Heart right ventricle (tissue), 16 donors: ENCODE results near the gene NAALADL2. TPM values are rescaled to one million over a fixed set of nuclear protein-coding genes. Genes with fewer than 3 reads are reported as not detected.

Experiments
- ATAC-seq, 8 donors: fragments of 200-7000 bp; cut with Tn5 transposase; one replicate each; pipeline ENCODE4 v1.9.1; 2020; ENCODE audit warnings: mild to moderate bottlenecking in 8 of 8, moderate library complexity in 8 of 8, moderate number of reproducible peaks in 1 of 8
- DNase-seq, 2 donors: peaks; one replicate each; pipeline ENCODE4 v3.0.0-alpha.2; 2020
- H3K27ac ChIP-seq, 10 donors: fragments of 200-600 bp; sonication (generic) in 2 of 10; one replicate each; pipeline versions ENCODE4 v1.5.0 to v1.8.0; 2020 to 2022; ENCODE audit warnings: mild to moderate bottlenecking in 3 of 10
- H3K27me3 ChIP-seq, 7 donors: fragments of 200-600 bp; one replicate each; pipeline ENCODE4 v1.8.0; 2021 to 2022; ENCODE audit warnings: mild to moderate bottlenecking in 2 of 7
- H3K36me3 ChIP-seq, 9 donors: fragments of 200-600 bp; sonication (generic) in 1 of 9; one replicate each; pipeline versions ENCODE4 v1.5.0 to v1.8.0; 2020 to 2022; ENCODE audit warnings: mild to moderate bottlenecking in 2 of 9
- H3K4me1 ChIP-seq, 9 donors: fragments of 200-600 bp; sonication (generic) in 1 of 9; one replicate each; pipeline versions ENCODE4 v1.5.0 to v1.8.0; 2020 to 2022; ENCODE audit warnings: mild to moderate bottlenecking in 4 of 9
- H3K4me3 ChIP-seq, 10 donors: fragments of 200-600 bp; sonication (generic) in 2 of 10; one replicate each; pipeline versions ENCODE4 v1.5.0 to v1.8.0; 2020 to 2022; ENCODE audit warnings: mild to moderate bottlenecking in 7 of 10, moderate library complexity in 2 of 10
- H3K9me3 ChIP-seq, 11 donors: fragments of 200-600 bp in 10 of 11; sonication (generic) in 2 of 11; one replicate each; pipeline versions ENCODE4 v1.5.0 to v1.8.0; 2013 to 2022; ENCODE audit warnings: mild to moderate bottlenecking in 2 of 11, control low read depth in 1 of 11, moderate library complexity in 1 of 11
- WGBS, 2 donors: extraction: QIAGEN DNeasy Blood & Tissue Kit; methylation state at CpG; one replicate each; pipeline ENCODE4 v1.1.7; 2013; ENCODE audit warnings: inconsistent platforms in 1 of 2; 5-methylcytosine and 5-hydroxymethylcytosine counted together
- intact Hi-C, 10 donors: fragments of 100-400 bp; cut with DNase I; formaldehyde crosslinking; loops; one replicate each; pipeline versions ENCODE4 v1.11.1 to v1.14.2; 2022
- polyA plus RNA-seq, 2 donors: library from polyadenylated mRNA; stranded (reverse); fragments of 200-250 nt; gene quantifications; one replicate each; pipeline ENCODE4 v1.2.3, GENCODE V29; 2013
- total RNA-seq, 10 donors: library from RNA; stranded (reverse); fragmentation: NEBNext Ultra II Directional in 3 of 10; extraction: Animal tissue kit (Norgen Biotek cat#: 25700) in 3 of 10; gene quantifications; one replicate each; pipeline versions ENCODE4 v1.2.1 to v1.2.4, GENCODE V29; 2021 to 2023
- TF ChIP-seq, protein P1 (sequence below), 9 donors: fragments of 200-600 bp; sonication (generic) in 2 of 9; IDR thresholded peaks; one replicate each; pipeline versions ENCODE4 v1.5.0 to v1.8.0; 2021 to 2022; ENCODE audit warnings: antibody characterized with exemption in 9 of 9, mild to moderate bottlenecking in 5 of 9, moderate library complexity in 1 of 9
- donor health status: Arrhythmogenic right ventricular cardiomyopathy.
- donor health status: ischemic (EF 13 %, LVEDD 7.1; RV severe dilation, severe dysfunction).
- donor health status: healthy with polysubstance abuse.
- donor health status: DM: no; HTN: yes; CAD: no.
- donor health status: DM: no; HTN: no; CAD: no.
- donor health status: ischemic (EF 25% LVEDD 6.9; RV normal size, moderate dysfunction).
- donor health status: ischemic (EF 25% LVEDD 5.7; RV mildly dilated, moderate dysfunction).
- donor health status: healthy.
- donor health status: DM: yes; HTN: yes; CAD: no.
- donor health status: Ischemic cardiomyopathy.
- donor health status: ischemic (EF 35%, LVEDD 5.7; RV mildly dilated, moderate dysfunction).
- donor health status: nonischemic (EF 11% LVEDD 7.7; RV severe dilation, severe dysfunction).
- donor health status: DM: yes; HTN: yes; CAD: no.
- donor health status: PGD.
- donor health status: ischemic (EF 29% LVEDD 5.4; RV normal size, mild dysfunction).
- donor health status: nonischemic (EF 23%, LVEDD 6.1; RV moderate dilation, normal function).

The NAALADL2 gene
- total and polyA plus RNA-seq, 12 donors, result 0.36 to 11.9 (median 5.2) TPM

GRCh38 chr3:175041369-175041768 lies 182.2 kb downstream of the NAALADL2 start:
- no peak overlapping the region for H3K4me3 ChIP-seq
- WGBS, 2 donors, result 71 to 79% methylated on average over 2 of the region's 2 CpGs
- DNase-seq, result no peak
- TF ChIP-seq, protein P1, sequence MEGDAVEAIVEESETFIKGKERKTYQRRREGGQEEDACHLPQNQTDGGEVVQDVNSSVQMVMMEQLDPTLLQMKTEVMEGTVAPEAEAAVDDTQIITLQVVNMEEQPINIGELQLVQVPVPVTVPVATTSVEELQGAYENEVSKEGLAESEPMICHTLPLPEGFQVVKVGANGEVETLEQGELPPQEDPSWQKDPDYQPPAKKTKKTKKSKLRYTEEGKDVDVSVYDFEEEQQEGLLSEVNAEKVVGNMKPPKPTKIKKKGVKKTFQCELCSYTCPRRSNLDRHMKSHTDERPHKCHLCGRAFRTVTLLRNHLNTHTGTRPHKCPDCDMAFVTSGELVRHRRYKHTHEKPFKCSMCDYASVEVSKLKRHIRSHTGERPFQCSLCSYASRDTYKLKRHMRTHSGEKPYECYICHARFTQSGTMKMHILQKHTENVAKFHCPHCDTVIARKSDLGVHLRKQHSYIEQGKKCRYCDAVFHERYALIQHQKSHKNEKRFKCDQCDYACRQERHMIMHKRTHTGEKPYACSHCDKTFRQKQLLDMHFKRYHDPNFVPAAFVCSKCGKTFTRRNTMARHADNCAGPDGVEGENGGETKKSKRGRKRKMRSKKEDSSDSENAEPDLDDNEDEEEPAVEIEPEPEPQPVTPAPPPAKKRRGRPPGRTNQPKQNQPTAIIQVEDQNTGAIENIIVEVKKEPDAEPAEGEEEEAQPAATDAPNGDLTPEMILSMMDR (IDR thresholded peaks at IDR 0.05), result no peak
- H3K27me3 ChIP-seq, result no peaks in the 10 kb centered on the region
- intact Hi-C loops, result no loop called here
- peaks cover 0 to 8% (median 0%) of the 10 kb centered on the region in 11 donors for H3K9me3 ChIP-seq
- H3K36me3 ChIP-seq, result no peaks in the 10 kb centered on the region
- ATAC-seq, result no peak
- H3K4me1 ChIP-seq, result no peaks in the 10 kb centered on the region
- no peak overlapping the region for H3K27ac ChIP-seq

- no peaks in the 10 kb centered on the region for H3K36me3 ChIP-seq
- H3K27me3 ChIP-seq, result no peaks in the 10 kb centered on the region
- H3K9me3 ChIP-seq, result peaks cover 0 to 27% (median 4%) of the 10 kb centered on the region in 11 donors
- intact Hi-C loops, result no loop called here
- WGBS, 2 donors, result 83 to 88% methylated on average over 4 of the region's 4 CpGs
- DNase-seq (no peak), ATAC-seq (no peak)
- H3K4me1 ChIP-seq, result no peaks in the 10 kb centered on the region
- TF ChIP-seq, protein P1 (IDR thresholded peaks at IDR 0.05), result no peak
- H3K4me3 ChIP-seq, result no peak overlapping the region
- H3K27ac ChIP-seq, result no peak overlapping the region
Measured at GRCh38 chr3:175046601-175047000, 187.5 kb downstream of the NAALADL2 start.

DNA sequence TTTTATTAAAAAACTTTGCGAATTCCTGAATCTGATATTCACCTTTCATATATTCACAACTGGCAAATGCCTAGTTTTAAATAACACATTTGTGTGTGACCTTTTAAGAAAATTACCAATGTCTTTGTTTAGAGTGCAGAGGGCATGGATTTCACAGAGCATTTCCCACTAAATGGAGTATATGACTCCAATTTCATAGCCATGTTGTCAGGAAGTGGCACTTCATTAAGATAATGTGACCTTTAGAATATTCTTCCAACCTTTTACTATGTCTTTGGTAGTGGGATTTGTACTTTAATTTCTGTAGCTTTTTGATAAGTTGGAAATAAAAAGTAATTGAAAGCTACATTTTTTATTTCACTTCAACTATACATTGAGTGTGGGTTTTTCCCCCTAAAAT lies 188.7 kb downstream of the NAALADL2 start:
- Histone ChIP-seq H3K27ac (no peak overlapping the region), H3K36me3 (no peaks in the 10 kb centered on the region), H3K27me3 (no peaks in the 10 kb centered on the region), H3K4me3 (no peak overlapping the region), H3K4me1 (no peaks in the 10 kb centered on the region), H3K9me3 (peaks cover 0 to 34% (median 4%) of the 10 kb centered on the region in 11 donors)
- no peak for ATAC-seq
- no peak for DNase-seq
- TF ChIP-seq, protein P1 (IDR thresholded peaks at IDR 0.05), result no peak
- 96% methylated on average over 1 of the region's 1 CpG for WGBS, 2 donors
- intact Hi-C loops, result no loop called here

GRCh38 chr3:175057401-175057800 lies 198.3 kb downstream of the NAALADL2 start:
- DNase-seq (no peak), ATAC-seq (no peak)
- TF ChIP-seq, protein P1 (IDR thresholded peaks at IDR 0.05), result no peak
- H3K27ac ChIP-seq, result no peak overlapping the region
- 71 to 88% methylated on average over 3 of the region's 3 CpGs for WGBS, 2 donors
- no peaks in the 10 kb centered on the region for H3K36me3 ChIP-seq
- no peak overlapping the region for H3K4me3 ChIP-seq
- H3K4me1 ChIP-seq, result no peaks in the 10 kb centered on the region
- no peaks in the 10 kb centered on the region for H3K27me3 ChIP-seq
- peaks cover 0 to 47% (median 0%) of the 10 kb centered on the region in 11 donors for H3K9me3 ChIP-seq
- intact Hi-C loops, result no loop called here
